ENCODE results near the gene PLPP3.

- TF ChIP-seq POLR2A (IDR thresholded peaks at IDR 0.05) (peak; percentile 18 to 26), CTCF (IDR thresholded peaks at IDR 0.05) (no peak)
These were observed 101.9 kb downstream of the PLPP3 start for GRCh38 chr1:56477164-56478111.

All from uterus (tissue), 2 donors.